Measurements from ENCODE around the gene MBOAT2.

DNA sequence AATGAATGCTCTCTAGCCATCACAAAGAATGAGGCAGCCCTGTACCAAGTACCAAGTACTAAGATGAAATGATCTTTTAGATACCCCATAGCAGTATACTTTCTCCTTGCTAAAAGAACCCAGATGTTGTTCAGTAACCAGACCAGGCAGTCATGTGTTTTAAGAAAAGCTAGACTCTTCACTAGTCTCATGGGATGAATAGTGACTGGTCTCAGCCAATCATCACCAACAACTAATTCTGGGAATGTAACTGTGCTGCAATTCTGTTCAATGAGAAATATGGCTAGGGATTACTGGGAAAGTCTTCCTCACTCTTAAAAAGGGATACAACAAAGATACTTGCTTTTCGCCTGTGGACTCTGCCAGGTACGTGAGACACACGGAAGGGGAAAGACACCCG lies 29.5 kb downstream of the MBOAT2 start:
- TF ChIP-seq, protein P1, sequence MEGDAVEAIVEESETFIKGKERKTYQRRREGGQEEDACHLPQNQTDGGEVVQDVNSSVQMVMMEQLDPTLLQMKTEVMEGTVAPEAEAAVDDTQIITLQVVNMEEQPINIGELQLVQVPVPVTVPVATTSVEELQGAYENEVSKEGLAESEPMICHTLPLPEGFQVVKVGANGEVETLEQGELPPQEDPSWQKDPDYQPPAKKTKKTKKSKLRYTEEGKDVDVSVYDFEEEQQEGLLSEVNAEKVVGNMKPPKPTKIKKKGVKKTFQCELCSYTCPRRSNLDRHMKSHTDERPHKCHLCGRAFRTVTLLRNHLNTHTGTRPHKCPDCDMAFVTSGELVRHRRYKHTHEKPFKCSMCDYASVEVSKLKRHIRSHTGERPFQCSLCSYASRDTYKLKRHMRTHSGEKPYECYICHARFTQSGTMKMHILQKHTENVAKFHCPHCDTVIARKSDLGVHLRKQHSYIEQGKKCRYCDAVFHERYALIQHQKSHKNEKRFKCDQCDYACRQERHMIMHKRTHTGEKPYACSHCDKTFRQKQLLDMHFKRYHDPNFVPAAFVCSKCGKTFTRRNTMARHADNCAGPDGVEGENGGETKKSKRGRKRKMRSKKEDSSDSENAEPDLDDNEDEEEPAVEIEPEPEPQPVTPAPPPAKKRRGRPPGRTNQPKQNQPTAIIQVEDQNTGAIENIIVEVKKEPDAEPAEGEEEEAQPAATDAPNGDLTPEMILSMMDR (IDR thresholded peaks at IDR 0.05), result no peak
- no peak for TF ChIP-seq POLR2A (IDR thresholded peaks at IDR 0.05)
